Activated CD4-positive, alpha-beta T cell treated with anti-CD3 and anti-CD28 coated beads for 1 hour (primary cell): ENCODE results near the gene DOCK6.
"Not testable (repeated sequence)": the region's sequence is repeated elsewhere in the genome, so short reads cannot be mapped to it uniquely, and the experiment has no call there.

Source experiments
- DNase-seq: peaks from one replicate; pipeline ENCODE4 v3.0.0-alpha.2; 2020

DOCK6 gene

DNA sequence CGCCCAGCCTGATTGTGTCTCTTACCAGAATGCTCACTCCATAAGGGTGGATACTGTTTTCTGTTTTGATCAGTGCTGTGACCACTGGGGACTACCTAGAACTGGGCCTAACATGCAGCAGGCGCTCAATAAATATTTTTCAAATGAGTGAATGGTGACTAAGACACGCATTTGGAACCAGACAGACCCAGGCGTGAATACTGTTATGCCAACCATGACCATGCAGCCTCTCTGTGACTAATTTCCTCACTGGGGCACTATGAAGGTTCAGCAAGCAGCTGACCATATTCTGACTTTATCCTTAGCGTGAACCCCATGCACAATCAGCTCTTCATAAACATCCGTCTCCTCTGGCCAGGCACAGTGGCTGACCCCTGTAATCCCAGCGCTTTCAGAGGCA lies 93.8 kb downstream of the DOCK6 start:
- no peak for DNase-seq

DNA sequence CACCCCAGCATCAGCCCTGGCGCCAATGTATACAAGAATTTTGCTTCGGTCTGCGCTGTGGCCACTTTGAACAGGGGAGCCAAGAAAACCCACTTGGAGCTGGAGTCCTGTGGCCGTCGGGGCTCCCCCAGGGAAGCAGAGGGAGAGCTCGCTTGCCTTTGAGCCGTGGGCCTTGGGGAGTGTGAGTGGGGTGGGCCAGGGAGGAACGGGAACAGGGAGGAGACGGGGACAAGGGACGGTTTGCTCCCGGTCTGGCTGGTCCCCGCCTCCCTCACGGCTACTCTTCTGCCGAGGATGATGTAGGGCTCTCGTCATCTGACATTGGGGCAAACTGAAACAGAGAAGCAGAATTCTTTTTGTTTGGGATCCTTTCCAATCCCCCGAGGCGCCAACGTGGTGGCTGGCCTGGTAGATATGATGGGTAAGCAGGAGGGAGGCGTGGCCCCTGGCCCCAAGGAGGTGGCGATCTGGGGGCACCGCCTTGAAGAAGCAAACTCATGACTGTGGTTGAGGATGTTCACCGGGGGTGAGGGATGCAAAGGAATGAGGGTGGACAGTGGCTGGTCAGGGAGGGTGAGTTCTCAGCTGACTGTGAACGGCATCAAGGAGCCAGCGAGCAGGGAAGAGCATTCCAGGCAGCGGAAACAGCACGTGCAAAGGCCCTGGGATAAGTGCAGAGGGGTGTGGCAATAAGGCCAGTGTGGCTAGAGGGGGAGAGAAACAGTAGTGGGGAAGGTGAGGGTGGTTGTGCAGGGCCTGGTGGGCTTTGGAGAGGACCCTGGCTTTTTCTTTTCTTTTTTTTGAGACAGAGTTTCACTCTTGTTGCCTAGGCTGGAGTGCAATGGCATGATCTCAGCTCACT lies 95.8 kb downstream of the DOCK6 start:
- no peak for DNase-seq

DNA sequence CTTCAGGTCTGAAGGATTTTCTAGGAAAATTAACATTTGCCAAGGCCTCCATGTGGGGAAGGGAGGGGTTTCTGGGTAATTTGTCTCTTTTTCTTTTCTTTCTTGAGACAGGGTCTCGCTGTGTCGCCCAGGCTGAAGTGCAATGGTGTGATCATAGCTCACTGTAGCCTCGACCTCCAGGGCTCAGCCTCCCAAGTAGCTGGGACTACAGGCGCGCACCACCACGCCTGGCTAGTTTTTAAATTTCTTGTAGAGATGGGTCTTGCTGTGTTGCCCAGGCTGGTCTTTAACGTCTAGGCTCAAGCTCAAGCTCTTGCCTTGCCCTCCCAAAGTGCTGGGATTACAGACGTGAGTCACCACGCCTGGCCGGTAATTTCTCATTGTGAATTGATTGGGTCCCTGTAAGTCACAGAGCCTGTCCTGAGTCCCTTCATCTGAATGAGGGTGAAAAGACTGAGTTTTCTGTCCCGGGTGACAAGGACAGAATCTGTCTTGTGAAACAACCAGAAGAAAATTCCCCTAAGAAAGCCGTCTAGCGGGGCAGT lies 96.8 kb downstream of the DOCK6 start:
- DNase-seq = no peak

DNA sequence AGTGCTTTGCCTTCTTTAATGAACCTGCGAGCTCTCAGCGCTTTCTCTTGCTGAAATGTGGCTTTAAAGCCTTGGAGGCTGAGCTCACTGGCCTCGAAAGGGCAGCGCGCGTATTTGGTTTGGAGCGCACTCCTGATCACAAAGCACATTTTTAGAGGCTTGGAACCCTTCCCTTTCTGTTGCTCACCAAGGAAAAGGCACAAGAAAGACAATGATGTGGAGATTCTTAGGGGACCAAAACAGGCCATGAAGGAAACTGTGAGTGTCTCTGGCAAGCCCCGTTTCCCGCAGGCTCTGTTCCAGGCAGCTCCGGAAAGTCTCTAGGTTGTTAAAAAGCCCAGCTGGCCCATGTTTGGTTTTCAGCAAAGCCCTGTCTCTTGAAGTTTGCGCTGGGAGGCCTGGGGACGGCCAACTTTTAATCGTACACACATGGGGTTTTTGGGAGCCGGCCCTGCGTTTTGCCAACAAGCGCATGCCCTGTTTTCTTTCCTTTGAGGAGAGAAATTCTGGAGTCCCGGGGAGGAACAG lies 97.4 kb downstream of the DOCK6 start:
- DNase-seq = no peak

DNA sequence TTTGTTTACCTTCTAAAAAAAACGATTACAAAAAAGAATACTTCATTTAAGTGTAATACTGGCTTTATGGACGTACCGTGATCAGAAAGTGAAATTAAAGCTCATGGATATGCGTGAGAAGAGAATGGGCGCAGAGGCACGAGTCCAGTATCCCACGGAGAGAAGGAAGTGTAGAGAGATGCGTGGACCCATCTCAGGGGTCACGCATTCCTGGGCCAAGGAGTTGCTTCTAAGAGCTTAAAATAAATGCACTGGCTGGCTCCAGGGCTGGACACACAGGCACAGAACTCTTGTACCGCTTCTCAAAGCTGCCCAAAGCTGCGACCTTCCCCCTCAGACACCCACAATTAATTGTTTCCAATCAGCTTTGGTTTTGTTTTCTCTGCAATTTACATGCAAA lies 98.0 kb downstream of the DOCK6 start:
- DNase-seq = no peak

DNA sequence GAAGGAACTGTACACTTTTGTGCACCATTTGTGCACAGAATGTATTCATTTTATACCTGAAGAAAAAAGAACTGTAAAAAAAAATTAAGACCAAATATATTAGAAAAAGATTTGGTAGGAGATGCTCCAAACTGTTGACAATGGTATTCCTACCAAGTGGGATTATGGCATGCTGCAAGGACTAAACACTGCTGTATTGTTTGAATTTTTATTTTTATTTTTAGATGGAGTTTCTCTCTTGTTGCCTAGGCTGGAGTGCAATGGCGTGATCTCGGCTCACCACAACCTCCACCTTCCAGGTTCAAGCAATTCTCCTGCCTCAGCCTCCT lies 101.9 kb downstream of the DOCK6 start:
- DNase-seq = not testable (repeated sequence)

DNA sequence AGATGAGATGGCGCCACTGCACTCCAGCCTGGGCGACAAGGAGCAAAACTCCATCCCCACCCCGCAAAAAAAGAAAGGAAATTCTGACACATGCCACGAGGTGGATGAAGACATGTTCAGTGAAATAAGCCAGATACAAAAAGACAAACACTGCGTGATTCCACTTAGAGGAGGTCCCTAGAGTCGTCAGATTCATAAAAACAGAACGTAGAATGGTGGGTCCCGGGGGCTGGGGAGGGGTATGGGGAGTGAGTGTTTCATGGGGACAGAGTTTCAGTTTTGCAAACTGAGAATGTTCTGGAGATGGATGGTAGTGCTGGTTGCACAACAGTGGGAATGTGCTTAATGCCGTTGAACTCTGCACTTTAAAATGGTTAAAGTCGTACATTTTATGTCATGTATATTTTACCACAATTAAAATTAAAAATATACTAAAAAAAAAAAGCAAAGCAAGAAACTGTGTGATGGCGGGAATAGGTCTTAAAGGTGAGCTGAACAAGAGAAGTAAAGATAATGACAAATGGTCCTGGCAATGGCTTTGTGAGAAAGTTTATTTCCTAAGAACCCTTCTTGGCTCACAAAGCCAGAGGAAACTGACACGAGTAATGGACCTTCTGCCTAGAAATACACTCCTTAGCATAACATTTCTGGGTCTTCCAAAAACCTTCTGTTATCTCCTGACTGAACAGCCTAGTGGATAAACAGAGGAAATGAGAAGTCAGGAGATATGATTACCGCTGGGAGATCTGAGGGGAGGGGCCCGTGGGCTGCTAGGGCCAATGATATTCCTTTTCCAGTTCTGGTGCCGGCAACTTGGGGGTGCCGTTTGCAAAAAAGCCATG lies 102.5 kb downstream of the DOCK6 start:
- DNase-seq = no peak

DNA sequence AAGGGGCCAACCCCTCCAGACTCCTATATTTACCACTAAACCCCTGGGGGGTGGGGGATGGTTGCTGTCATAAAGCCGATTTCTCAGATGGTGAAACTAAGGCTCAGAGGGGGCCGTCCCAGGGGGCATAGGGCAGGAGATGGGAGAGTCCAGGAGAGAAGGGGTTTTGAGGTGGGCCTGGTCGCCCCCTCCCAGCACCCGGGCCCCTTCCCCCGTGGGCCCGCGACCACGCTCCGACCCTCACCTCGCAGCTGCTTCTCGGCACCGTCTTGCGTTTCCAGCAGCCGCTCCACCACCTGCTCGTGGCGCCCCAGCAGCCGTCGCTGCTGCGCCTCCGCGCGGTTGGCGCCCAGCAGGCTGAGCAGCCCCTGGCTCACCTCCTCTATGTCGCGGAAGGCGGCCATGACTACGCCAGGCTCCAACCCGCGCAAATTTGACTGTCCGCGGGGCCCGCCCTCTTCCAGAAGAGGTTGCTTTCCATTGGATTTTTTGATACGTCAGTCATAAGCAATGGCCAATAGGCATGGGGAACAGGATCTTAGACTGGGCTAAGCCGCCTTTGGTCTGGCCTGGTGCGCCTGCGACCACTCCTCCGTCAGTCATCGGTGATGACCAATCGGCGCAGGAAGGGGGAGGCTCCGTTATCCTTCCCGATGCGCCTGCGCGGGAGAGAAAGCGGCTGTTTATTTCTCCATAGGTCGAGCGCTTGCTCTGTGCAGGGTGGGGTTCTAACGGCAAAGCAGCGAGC lies 106.8 kb downstream of the DOCK6 start, which contains the start of gene SPC24:
Gene SPC24, minus strand, starts transcription at position 410 of the 748 bp plus-strand sequence. Its CDS starts 6 bp downstream, at position 404.
- peak; percentile 81 for DNase-seq

DNA sequence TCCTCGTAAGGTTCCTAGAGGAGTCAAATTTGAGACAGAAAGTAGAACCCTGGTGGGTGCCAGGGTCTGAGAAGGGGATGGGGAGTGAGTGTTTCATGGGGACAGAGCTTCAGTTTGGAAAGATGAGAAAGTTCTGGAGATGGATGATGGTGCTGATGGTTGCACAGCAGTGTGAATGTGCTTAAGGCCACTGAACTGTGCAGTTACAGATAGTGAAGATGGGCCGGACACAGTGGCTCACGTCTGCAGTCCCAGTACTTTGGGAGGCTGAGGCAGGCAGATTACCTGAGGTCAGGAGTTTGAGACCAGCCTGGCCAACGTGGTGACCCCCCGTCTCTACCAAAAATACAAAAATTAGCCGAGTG lies 107.7 kb downstream of the DOCK6 start:
- DNase-seq = no peak

DNA sequence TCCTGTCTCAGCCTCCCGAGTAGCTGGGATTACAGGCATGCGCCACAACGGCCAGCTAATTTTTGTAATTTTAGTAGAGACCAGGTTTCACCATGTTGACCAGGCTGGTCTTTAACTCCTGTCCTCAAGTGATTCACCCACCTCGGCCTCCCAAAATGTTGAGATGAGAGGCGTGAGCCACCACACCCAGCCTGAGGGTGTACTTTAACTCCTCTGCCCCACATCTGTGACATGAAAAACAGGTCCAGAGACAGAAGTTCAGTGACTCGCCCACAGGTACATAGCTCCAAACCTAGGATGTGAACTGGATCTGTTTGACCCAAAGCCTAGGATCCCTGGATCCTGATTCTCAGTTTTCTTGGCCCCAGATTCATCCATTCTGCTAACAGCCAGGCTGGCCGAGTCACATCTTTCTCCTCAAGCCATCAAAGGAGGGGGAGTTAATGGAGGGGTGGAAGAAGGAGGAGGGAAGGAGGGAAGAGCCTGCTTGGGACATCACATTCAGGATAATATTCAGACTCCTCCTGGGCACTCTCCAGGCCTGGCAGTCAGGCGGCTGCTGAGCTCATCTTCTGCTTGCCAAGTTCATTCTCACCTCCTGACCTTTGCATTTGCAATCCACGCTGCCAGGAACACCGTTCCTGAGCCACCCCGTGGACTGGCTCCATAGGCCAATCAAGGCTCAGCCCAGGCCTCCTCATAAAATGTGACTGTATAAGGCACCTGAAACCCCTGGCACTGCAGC lies 109.8 kb downstream of the DOCK6 start:
- no peak for DNase-seq

DNA sequence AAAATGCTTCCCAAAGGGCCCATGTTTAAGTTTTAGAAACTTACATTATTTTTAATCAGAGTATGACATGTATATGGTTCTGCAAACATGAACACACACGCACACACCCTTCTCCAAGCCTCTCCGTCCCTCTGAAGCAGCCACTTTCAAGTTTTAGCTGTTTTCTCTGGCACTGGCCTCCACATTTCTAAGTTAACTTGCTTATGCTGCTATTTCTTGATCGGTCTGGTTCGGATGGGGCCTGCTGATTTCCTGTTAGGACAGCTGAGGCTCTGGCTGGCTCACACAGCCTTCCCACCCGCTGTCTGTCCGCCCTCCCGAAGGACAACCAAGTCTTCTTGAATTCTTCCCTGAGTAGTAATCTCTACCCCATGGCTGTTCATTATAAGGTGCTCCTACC lies 111.1 kb downstream of the DOCK6 start:
- no peak for DNase-seq
